Neural progenitor cell (in vitro differentiated cells): Measurements from ENCODE around the gene PNLIPRP1. TPM values are rescaled to one million over a fixed set of nuclear protein-coding genes. Genes with fewer than 3 reads are reported as not detected.

Source experiments
- DNase-seq: peaks from one replicate; pipeline ENCODE4 v3.0.0-alpha.2; 2016; ENCODE audit warnings: low spot score
- H2AFZ ChIP-seq: fragments of 200-600 bp; sonication (generic); replicated peaks from 2 replicates; pipeline ENCODE4 v1.6.1; 2016; ENCODE audit warnings: antibody characterized with exemption
- H3F3A ChIP-seq: fragments of 200-600 bp; sonication (generic); 2 replicates; pipeline ENCODE4 v1.6.1; 2016; ENCODE audit warnings: antibody characterized with exemption, low read depth
- H3K27ac ChIP-seq: fragments of 200-600 bp; sonication (generic); 2 replicates; pipeline ENCODE4 v1.5.1; 2016; ENCODE audit warnings: mild to moderate bottlenecking
- H3K27me3 ChIP-seq: fragments of 200-600 bp; sonication (generic); 2 replicates; pipeline ENCODE4 v1.6.1; 2016; ENCODE audit warnings: mild to moderate bottlenecking, moderate library complexity
- H3K36me3 ChIP-seq: fragments of 200-600 bp; sonication (generic); 2 replicates; pipeline ENCODE4 v1.5.1; 2016
- H3K4me1 ChIP-seq: fragments of 200-600 bp; sonication (generic); 2 replicates; pipeline ENCODE4 v1.6.1; 2016; ENCODE audit warnings: mixed run types
- H3K4me2 ChIP-seq: fragments of 200-600 bp; sonication (generic); 2 replicates; pipeline ENCODE4 v1.6.1; 2016
- H3K4me3 ChIP-seq: fragments of 200-600 bp; sonication (generic); 2 replicates; pipeline ENCODE4 v1.5.1; 2016
- H3K79me2 ChIP-seq: fragments of 200-600 bp; sonication (generic); 2 replicates; pipeline ENCODE4 v1.6.1; 2016; ENCODE audit warnings: low read depth
- H3K9ac ChIP-seq: fragments of 200-600 bp; sonication (generic); 2 replicates; pipeline ENCODE4 v1.6.1; 2016
- H3K9me3 ChIP-seq: fragments of 200-600 bp; sonication (generic); 2 replicates; pipeline ENCODE4 v1.5.1; 2016; ENCODE audit warnings: low read depth
- H4K20me1 ChIP-seq: fragments of 200-600 bp; sonication (generic); 2 replicates; pipeline ENCODE4 v1.6.1; 2016; ENCODE audit warnings: low read depth
- H3K27ac Mint-ChIP-seq: 3 replicates; pipeline ENCODE4 v1.8.0; 2021; ENCODE audit warnings: mixed read lengths
- H3K27me3 Mint-ChIP-seq: 2 replicates; pipeline ENCODE4 v1.8.0; 2022; ENCODE audit warnings: low read depth, mild to moderate bottlenecking, inconsistent platforms, moderate library complexity, mixed read lengths; ENCODE audit not compliant: insufficient read depth
- H3K36me3 Mint-ChIP-seq: 3 replicates; pipeline ENCODE4 v1.8.0; 2021; ENCODE audit warnings: mixed read lengths
- H3K4me1 Mint-ChIP-seq: 3 replicates; pipeline ENCODE4 v1.8.0; 2021; ENCODE audit warnings: mixed read lengths
- H3K4me3 Mint-ChIP-seq: 3 replicates; pipeline ENCODE4 v1.8.0; 2021; ENCODE audit warnings: mild to moderate bottlenecking, moderate library complexity, mixed read lengths
- H3K9me3 Mint-ChIP-seq: 3 replicates; pipeline ENCODE4 v1.8.0; 2020; ENCODE audit warnings: mixed read lengths
- CTCF ChIP-seq: fragments of 200-600 bp; sonication (generic); IDR thresholded peaks from 2 replicates; pipeline ENCODE4 v1.5.1; 2017; ENCODE audit warnings: antibody characterized with exemption, mild to moderate bottlenecking
- EZH2 ChIP-seq: fragments of 200-600 bp; sonication (generic); IDR thresholded peaks from 2 replicates; pipeline ENCODE4 v1.6.1; 2017; ENCODE audit warnings: antibody characterized with exemption, mild to moderate bottlenecking, moderate library complexity
- EZH2phosphoT487 ChIP-seq: fragments of 200-600 bp; sonication (generic); IDR thresholded peaks from 2 replicates; pipeline ENCODE4 v1.6.1; 2017; ENCODE audit warnings: antibody characterized with exemption
- total RNA-seq: library from RNA; depleted of rRNA; stranded (reverse); fragments of >200 nt; gene quantifications from 2 replicates; pipeline ENCODE4 v1.2.3, GENCODE V29; 2015; ENCODE audit warnings: low replicate concordance

PNLIPRP1 gene
- total RNA-seq, 1 donor from 2014 or later, result not detected

DNA sequence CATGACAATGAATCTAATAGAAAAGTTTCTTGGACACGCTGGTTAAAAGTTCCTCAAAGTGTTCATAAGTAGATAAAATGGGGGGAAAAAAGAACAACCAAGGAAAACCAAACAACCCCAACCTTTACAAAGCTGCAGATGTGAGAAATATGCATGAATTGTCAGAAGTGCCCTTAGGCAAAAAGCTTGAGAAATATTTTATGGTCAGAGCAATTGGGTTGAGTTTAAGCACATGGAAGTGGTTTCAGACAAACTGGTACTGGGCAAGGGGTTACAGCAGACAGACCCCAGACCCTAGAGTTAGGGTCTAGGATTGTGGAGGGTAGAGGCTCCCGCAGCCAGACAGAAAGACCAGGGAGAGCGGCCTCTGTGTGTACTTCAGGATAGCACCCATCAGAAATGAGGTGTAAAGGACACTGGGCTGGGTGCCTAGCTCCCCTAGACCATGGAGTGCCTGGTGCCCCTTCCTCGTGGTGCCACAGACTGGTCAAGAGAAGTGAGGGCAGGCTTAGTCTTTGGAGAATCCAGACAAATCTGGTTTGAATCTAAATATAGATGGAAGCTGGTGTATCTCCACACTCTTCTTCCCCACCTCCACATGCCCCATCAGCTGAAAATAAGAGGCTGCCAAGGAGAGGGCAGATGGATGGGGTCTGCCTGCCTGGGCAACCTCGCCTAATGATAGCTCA lies 67.2 kb downstream of the PNLIPRP1 start:
- H3K9ac ChIP-seq, result no peak overlapping the region
- no peaks in the 10 kb centered on the region for H3K27me3 ChIP-seq
- Mint-ChIP-seq H3K36me3 (no peaks in the 10 kb centered on the region), H3K4me1 (peaks cover 6% of the 10 kb centered on the region), H3K27me3 (no peaks in the 10 kb centered on the region), H3K27ac (no peak overlapping the region), H3K9me3 (no peaks in the 10 kb centered on the region), H3K4me3 (no peak overlapping the region)
- no peaks in the 10 kb centered on the region for H3K9me3 ChIP-seq
- H3K4me3 ChIP-seq, result no peak overlapping the region
- no peaks in the 10 kb centered on the region for H3K36me3 ChIP-seq
- no peak overlapping the region for H3K4me2 ChIP-seq
- H3K27ac ChIP-seq, result no peak overlapping the region
- no peak overlapping the region for H2AFZ ChIP-seq
- DNase-seq, result no peak
- no peak for TF ChIP-seq EZH2
- TF ChIP-seq CTCF, result no peak
- no peak for TF ChIP-seq EZH2phosphoT487
- no peaks in the 10 kb centered on the region for H3F3A ChIP-seq
- H4K20me1 ChIP-seq, result no peaks in the 10 kb centered on the region
- no peaks in the 10 kb centered on the region for H3K4me1 ChIP-seq
- no peaks in the 10 kb centered on the region for H3K79me2 ChIP-seq

Other genes with a start within 250 kb of the PNLIPRP1 start
- gene PNLIPRP3, start 163.1 kb upstream of the PNLIPRP1 start, total RNA-seq, result not detected in 2 replicates
- gene PNLIP, start 45.0 kb upstream of the PNLIPRP1 start, total RNA-seq, result not detected in 2 replicates
- gene PNLIPRP2, start 30.0 kb downstream of the PNLIPRP1 start, total RNA-seq, result 0.74 and 1.6 TPM in 2 replicates
- 5.3 and 5.6 TPM in 2 replicates for gene HSPA12A, start 151.6 kb downstream of the PNLIPRP1 start, total RNA-seq